Measurements from ENCODE around the gene EMC9.

EMC9 gene

GRCh38 chr14:24132976-24133375 is 8.4 kb downstream of the EMC9 start:
- H3K4me3 ChIP-seq (IDR thresholded peaks at IDR 0.05; ENCODE audit: insufficient read depth, low read depth, low read length): no peak overlapping the region
- no peak for TF ChIP-seq CTCF (conservative IDR thresholded peaks at IDR 0.05; ENCODE audit: low read depth, low read length)
- no peak overlapping the region for H2AFZ ChIP-seq (ENCODE audit: low read depth)
- H3K27me3 ChIP-seq (ENCODE audit: insufficient read depth, low read depth): no peaks in the 10 kb centered on the region
- no peaks in the 10 kb centered on the region for H3K36me3 ChIP-seq (ENCODE audit: insufficient read depth)
- peaks cover 6% of the 10 kb centered on the region for H3K4me1 ChIP-seq (ENCODE audit: low read depth, poor library complexity, severe bottlenecking)
- H3K79me2 ChIP-seq (ENCODE audit: insufficient read depth, low read depth): no peaks in the 10 kb centered on the region
- no peak overlapping the region for H3K4me2 ChIP-seq
- no peak overlapping the region for H3K9ac ChIP-seq
- H3K27ac ChIP-seq: no peak overlapping the region
- no peaks in the 10 kb centered on the region for H4K20me1 ChIP-seq (ENCODE audit: insufficient read depth)

- Histone ChIP-seq H3K79me2 (ENCODE audit: insufficient read depth, low read depth) (no peaks in the 10 kb centered on the region), H3K36me3 (ENCODE audit: insufficient read depth) (no peaks in the 10 kb centered on the region), H3K4me3 (IDR thresholded peaks at IDR 0.05; ENCODE audit: insufficient read depth, low read depth, low read length) (no peak overlapping the region), H3K4me1 (ENCODE audit: low read depth, poor library complexity, severe bottlenecking) (peaks cover 4% of the 10 kb centered on the region), H3K27ac (no peak overlapping the region), H3K4me2 (no peak overlapping the region), H3K9ac (no peak overlapping the region), H2AFZ (ENCODE audit: low read depth) (no peak overlapping the region), H4K20me1 (ENCODE audit: insufficient read depth) (no peaks in the 10 kb centered on the region), H3K27me3 (ENCODE audit: insufficient read depth, low read depth) (no peaks in the 10 kb centered on the region)
- TF ChIP-seq CTCF (conservative IDR thresholded peaks at IDR 0.05; ENCODE audit: low read depth, low read length): no peak
These were observed 9.2 kb downstream of the EMC9 start for GRCh38 chr14:24132061-24132685.

GRCh38 chr14:24131549-24131966 is 9.8 kb downstream of the EMC9 start:
- Histone ChIP-seq H3K79me2 (ENCODE audit: insufficient read depth, low read depth) (no peaks in the 10 kb centered on the region), H3K27ac (no peak overlapping the region)

GRCh38 chr14:24130717-24131548 is 10.5 kb downstream of the EMC9 start:
- Histone ChIP-seq H3K27me3 (ENCODE audit: insufficient read depth, low read depth) (no peaks in the 10 kb centered on the region), H3K4me1 (ENCODE audit: low read depth, poor library complexity, severe bottlenecking) (no peaks in the 10 kb centered on the region), H3K4me3 (IDR thresholded peaks at IDR 0.05; ENCODE audit: insufficient read depth, low read depth, low read length) (no peak overlapping the region), H3K4me2 (no peak overlapping the region), H3K79me2 (ENCODE audit: insufficient read depth, low read depth) (no peaks in the 10 kb centered on the region), H3K27ac (no peak overlapping the region), H2AFZ (ENCODE audit: low read depth) (no peak overlapping the region), H3K36me3 (ENCODE audit: insufficient read depth) (no peaks in the 10 kb centered on the region), H4K20me1 (ENCODE audit: insufficient read depth) (no peaks in the 10 kb centered on the region), H3K9ac (no peak overlapping the region)
- TF ChIP-seq CTCF (conservative IDR thresholded peaks at IDR 0.05; ENCODE audit: low read depth, low read length): no peak

More at GRCh38 chr14:24131549-24131966, 9.8 kb downstream of the EMC9 start:
- Histone ChIP-seq H3K4me1 (ENCODE audit: low read depth, poor library complexity, severe bottlenecking) (no peaks in the 10 kb centered on the region), H3K4me2 (no peak overlapping the region), H3K27me3 (ENCODE audit: insufficient read depth, low read depth) (no peaks in the 10 kb centered on the region), H2AFZ (ENCODE audit: low read depth) (no peak overlapping the region), H3K9ac (no peak overlapping the region), H3K36me3 (ENCODE audit: insufficient read depth) (no peaks in the 10 kb centered on the region), H3K4me3 (IDR thresholded peaks at IDR 0.05; ENCODE audit: insufficient read depth, low read depth, low read length) (no peak overlapping the region), H4K20me1 (ENCODE audit: insufficient read depth) (no peaks in the 10 kb centered on the region)
- no peak for TF ChIP-seq CTCF (conservative IDR thresholded peaks at IDR 0.05; ENCODE audit: low read depth, low read length)
